ENCODE data around the gene CRMP1. TPM values are rescaled to one million over a fixed set of nuclear protein-coding genes. Genes with fewer than 3 reads are reported as not detected.

Gene CRMP1
- total RNA-seq, 6 experiments from 2014 or later, result 0.09 to 0.31 (median 0.10) TPM; not detected in 3

GRCh38 chr4:5888222-5889001 is 4.5 kb downstream of the CRMP1 start:
- no peak for ATAC-seq
- Histone ChIP-seq H3K9me3 (no peaks in the 10 kb centered on the region), H3K36me3 (no peaks in the 10 kb centered on the region), H3K27me3 (peaks cover 12 to 22% of the 10 kb centered on the region in 2 donors), H3K4me1 (no peaks in the 10 kb centered on the region), H3K4me3 (no peak overlapping the region), H3K27ac (no peak overlapping the region)
- WGBS (ENCODE audit: insufficient coverage, low coverage, low lambda C conversion rate, missing lambda C conversion rate), result 0% methylated on average over 1 of the region's 81 CpGs
- intact Hi-C loops (cut with DNase I), result no loop called here
- DNase-seq, result no peak
- TF ChIP-seq CTCF (IDR thresholded peaks at IDR 0.05) (no peak), POLR2A (IDR thresholded peaks at IDR 0.05) (no peak)

DNA sequence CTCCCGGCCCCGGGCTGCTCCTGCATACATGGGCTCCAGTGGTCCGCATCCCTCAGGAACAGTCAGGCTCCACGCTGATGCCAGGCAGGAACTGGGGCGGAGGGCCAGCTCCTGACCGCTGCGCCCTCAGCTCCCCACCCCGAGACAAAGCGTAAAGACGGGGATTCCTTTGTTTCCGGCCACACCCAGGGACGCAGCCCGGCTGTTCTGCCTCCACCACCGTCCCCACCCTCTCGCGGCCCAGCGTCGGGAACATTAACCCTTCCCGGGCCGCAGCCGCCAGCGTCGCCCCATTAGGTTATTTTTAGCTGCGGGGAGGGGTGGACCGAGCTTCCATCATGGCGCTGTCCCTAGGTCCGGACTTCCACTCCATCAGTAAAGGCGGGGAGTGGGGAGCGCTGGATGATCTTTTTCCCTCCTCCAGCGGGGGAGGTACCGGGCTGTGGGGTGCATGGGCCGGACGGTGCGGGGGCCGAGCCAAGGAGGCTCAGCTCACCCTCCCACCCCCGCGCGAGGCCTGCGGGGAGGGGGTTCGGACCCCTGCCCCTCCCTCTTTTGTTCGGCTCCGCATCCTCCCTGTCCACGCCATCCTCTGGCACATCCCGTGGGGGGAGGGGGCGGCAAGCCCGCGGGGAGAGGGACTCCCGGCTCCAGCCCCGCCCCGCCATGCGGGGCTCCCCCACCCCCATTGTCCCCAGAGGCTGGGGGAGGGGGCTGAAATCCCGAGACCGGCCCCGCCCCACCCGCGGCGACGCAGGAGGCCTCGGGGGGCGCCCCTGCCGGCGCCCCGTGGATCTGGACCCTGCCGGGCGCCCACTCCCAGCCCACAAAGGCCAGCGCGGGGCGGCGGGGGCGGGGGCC is 5.3 kb downstream of the CRMP1 start:
- Histone ChIP-seq H3K4me1 (no peaks in the 10 kb centered on the region), H3K9me3 (no peaks in the 10 kb centered on the region), H3K4me3 (no peak overlapping the region), H3K27me3 (peaks cover 12 to 22% of the 10 kb centered on the region in 2 donors), H3K36me3 (no peaks in the 10 kb centered on the region), H3K27ac (no peak overlapping the region)
- ATAC-seq (no peak), DNase-seq (no peak)
- 1% methylated on average over 24 of the region's 70 CpGs for WGBS (ENCODE audit: insufficient coverage, low coverage, low lambda C conversion rate, missing lambda C conversion rate)
- no peak for TF ChIP-seq POLR2A (IDR thresholded peaks at IDR 0.05)
- TF ChIP-seq CTCF (IDR thresholded peaks at IDR 0.05), result no peak
- intact Hi-C loops (cut with DNase I), result no loop called here

DNA sequence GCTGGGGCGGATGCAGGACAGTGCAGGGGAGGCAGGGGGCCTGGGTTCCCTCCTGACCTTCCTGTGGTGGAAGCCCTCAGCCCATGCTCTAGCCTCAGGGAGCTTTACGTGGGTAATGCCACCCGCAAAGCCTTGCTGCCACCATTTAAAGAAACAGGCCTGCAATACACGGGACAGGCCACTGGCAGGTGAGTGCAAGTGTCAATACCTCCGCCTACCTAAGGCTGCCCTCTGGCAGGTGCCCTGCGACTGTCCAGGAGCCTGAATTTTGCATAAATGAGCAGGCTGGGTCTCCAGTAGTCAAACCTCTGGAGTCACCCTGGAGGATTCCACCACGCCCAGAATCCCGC is 5.9 kb downstream of the CRMP1 start:
- no peak overlapping the region for H3K27ac ChIP-seq

DNA sequence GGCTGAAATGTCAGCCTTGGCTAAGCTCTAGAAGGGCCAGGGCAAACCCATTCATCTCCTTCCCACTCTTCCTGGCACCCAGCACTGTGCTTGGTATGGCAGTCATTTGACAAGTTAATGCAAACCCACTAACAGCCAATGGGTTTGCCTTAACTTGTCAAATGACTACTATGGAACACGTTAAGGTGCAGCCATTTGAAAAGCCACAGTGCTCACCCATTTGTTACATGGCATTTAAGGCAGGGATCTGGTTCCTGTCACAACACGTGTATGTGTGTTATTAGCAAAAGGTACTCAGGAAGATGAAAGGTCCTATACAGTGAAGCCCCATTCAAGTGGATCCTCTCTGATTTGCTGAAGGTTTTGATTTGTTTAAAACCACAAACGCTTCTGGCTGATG is 7.2 kb downstream of the CRMP1 start:
- WGBS (ENCODE audit: insufficient coverage, low coverage, low lambda C conversion rate, missing lambda C conversion rate), result 35% methylated on average over 3 of the region's 3 CpGs
- ATAC-seq (no peak), DNase-seq (no peak)
- no peak overlapping the region for H3K27ac ChIP-seq
- peaks cover 8 to 17% of the 10 kb centered on the region in 2 donors for H3K27me3 ChIP-seq
- no peaks in the 10 kb centered on the region for H3K9me3 ChIP-seq
- intact Hi-C loops (cut with DNase I), result no loop called here
- no peak for TF ChIP-seq POLR2A (IDR thresholded peaks at IDR 0.05)
- no peak for TF ChIP-seq CTCF (IDR thresholded peaks at IDR 0.05)
- H3K4me1 ChIP-seq, result no peaks in the 10 kb centered on the region
- no peak overlapping the region for H3K4me3 ChIP-seq
- H3K36me3 ChIP-seq, result no peaks in the 10 kb centered on the region

More for the DNA sequence above, 5.9 kb downstream of the CRMP1 start:
- whole genome bisulfite sequencing (ENCODE audit: insufficient coverage, low coverage, low lambda C conversion rate, missing lambda C conversion rate), result 10% methylated on average over 3 of the region's 8 CpGs
- intact Hi-C loops (cut with DNase I), result no loop called here
- DNase-seq (no peak), ATAC-seq (no peak)
- Histone ChIP-seq H3K27me3 (peaks cover 12 to 18% of the 10 kb centered on the region in 2 donors), H3K9me3 (no peaks in the 10 kb centered on the region), H3K4me3 (no peak overlapping the region), H3K36me3 (no peaks in the 10 kb centered on the region), H3K4me1 (no peaks in the 10 kb centered on the region)
- TF ChIP-seq POLR2A (IDR thresholded peaks at IDR 0.05), result no peak
- no peak for TF ChIP-seq CTCF (IDR thresholded peaks at IDR 0.05)
